ENCODE measurements around the gene CRIM1. TPM values are rescaled to one million over a fixed set of nuclear protein-coding genes. Genes with fewer than 3 reads are reported as not detected.
A peak's percentile ranks its signal among the peaks of the same experiment; 100 is the strongest.

CRIM1 gene
- total RNA-seq, 1 donor from 2014 or later = 103 TPM

GRCh38 chr2:36335597-36335996 is 20.0 kb upstream of the CRIM1 start:
- no peak for DNase-seq (ENCODE audit: low read depth)
- no peak for TF ChIP-seq CTCF (IDR thresholded peaks at IDR 0.05; ENCODE audit: insufficient read depth, low read length, poor library complexity, severe bottlenecking)
- Histone ChIP-seq H3K36me3 (ENCODE audit: control insufficient read depth, insufficient read depth, low read length) (no peaks in the 10 kb centered on the region), H3K4me3 (ENCODE audit: low read depth, low read length) (no peak overlapping the region), H3K27me3 (ENCODE audit: control insufficient read depth, insufficient read depth, low read length) (no peaks in the 10 kb centered on the region)

DNA sequence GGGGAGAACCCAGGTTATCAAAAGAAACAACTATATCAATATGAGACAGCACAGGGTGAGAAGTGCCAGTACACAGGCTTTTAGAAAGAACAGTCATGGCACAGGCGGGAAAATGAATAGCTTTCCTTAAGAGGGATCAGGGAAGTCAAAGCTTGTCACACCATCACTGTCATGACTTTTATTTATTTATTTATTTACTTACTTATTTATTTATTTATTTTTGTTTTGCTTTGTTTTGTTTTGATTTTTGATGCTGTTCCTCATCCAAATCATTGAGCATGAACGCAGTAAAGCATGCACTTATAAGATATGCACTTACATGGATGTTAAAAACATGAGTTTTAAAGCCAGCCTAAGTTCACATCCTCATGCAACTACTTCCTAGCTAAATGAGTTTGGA is 19.3 kb upstream of the CRIM1 start:
- no peaks in the 10 kb centered on the region for H3K27me3 ChIP-seq (ENCODE audit: control insufficient read depth, insufficient read depth, low read length)
- DNase-seq (ENCODE audit: low read depth) = no peak
- H3K4me3 ChIP-seq (ENCODE audit: low read depth, low read length) = no peak overlapping the region
- TF ChIP-seq CTCF (IDR thresholded peaks at IDR 0.05; ENCODE audit: insufficient read depth, low read length, poor library complexity, severe bottlenecking) = no peak
- H3K36me3 ChIP-seq (ENCODE audit: control insufficient read depth, insufficient read depth, low read length) = no peaks in the 10 kb centered on the region

GRCh38 chr2:36337354-36337753 is 18.2 kb upstream of the CRIM1 start:
- no peak for TF ChIP-seq CTCF (IDR thresholded peaks at IDR 0.05; ENCODE audit: insufficient read depth, low read length, poor library complexity, severe bottlenecking)
- Histone ChIP-seq H3K4me3 (ENCODE audit: low read depth, low read length) (no peak overlapping the region), H3K36me3 (ENCODE audit: control insufficient read depth, insufficient read depth, low read length) (no peaks in the 10 kb centered on the region), H3K27me3 (ENCODE audit: control insufficient read depth, insufficient read depth, low read length) (no peaks in the 10 kb centered on the region)
- no peak for DNase-seq (ENCODE audit: low read depth)

GRCh38 chr2:36338124-36338826 is 17.3 kb upstream of the CRIM1 start:
- Histone ChIP-seq H3K4me3 (ENCODE audit: low read depth, low read length) (no peak overlapping the region), H3K36me3 (ENCODE audit: control insufficient read depth, insufficient read depth, low read length) (no peaks in the 10 kb centered on the region), H3K27me3 (ENCODE audit: control insufficient read depth, insufficient read depth, low read length) (no peaks in the 10 kb centered on the region)
- no peak for DNase-seq (ENCODE audit: low read depth)
- no peak for TF ChIP-seq CTCF (IDR thresholded peaks at IDR 0.05; ENCODE audit: insufficient read depth, low read length, poor library complexity, severe bottlenecking)

DNA sequence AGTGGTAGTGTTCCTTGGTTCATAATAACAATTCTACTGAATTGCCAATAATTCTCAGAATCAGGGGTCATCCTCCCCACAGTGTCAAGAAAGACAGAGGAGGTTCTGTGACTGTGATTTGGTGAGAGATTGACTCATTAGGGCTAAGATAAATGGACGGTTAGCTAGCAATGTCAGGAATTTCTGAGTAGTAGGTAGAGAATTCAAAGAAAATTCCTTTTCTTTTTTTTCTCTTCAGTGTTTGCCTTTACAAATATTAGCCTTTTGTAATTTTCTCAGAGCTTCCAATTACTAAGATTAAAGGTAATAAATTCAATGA is 16.8 kb upstream of the CRIM1 start:
- peak; percentile 59 for DNase-seq (ENCODE audit: low read depth)
- Histone ChIP-seq H3K27me3 (ENCODE audit: control insufficient read depth, insufficient read depth, low read length) (no peaks in the 10 kb centered on the region), H3K36me3 (ENCODE audit: control insufficient read depth, insufficient read depth, low read length) (no peaks in the 10 kb centered on the region), H3K4me3 (ENCODE audit: low read depth, low read length) (no peak overlapping the region)
- no peak for TF ChIP-seq CTCF (IDR thresholded peaks at IDR 0.05; ENCODE audit: insufficient read depth, low read length, poor library complexity, severe bottlenecking)

DNA sequence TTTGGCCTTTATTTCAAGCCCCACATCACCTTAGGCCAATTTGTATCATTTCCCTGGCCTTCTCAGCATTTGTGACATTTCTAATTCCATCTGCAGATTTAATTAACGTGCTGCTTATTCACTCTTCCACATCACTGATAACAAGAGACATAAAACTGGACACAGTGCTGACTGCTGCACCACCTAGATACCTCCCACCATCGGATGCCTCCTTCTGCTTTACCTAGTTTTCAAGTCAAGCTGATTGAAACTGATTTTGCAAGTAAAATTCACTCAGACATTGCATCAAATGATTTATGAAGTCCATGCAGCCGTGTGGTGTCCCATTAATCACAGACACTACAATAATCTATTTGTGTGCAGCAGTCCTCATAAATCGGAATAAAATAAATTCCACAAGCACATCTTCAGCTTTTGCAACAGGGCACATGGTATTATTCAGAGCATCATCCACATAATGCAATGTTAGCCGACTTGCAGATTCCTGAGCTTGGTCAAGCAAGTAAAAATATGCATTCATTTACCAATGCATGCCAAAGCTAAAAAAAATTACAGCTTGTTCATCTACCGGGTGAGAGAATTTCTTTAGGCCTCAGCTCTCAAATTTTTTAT is 15.9 kb upstream of the CRIM1 start:
- peak; percentile 48 for DNase-seq (ENCODE audit: low read depth)
- H3K36me3 ChIP-seq (ENCODE audit: control insufficient read depth, insufficient read depth, low read length) = no peaks in the 10 kb centered on the region
- TF ChIP-seq CTCF (IDR thresholded peaks at IDR 0.05; ENCODE audit: insufficient read depth, low read length, poor library complexity, severe bottlenecking) = no peak
- no peak overlapping the region for H3K4me3 ChIP-seq (ENCODE audit: low read depth, low read length)
- H3K27me3 ChIP-seq (ENCODE audit: control insufficient read depth, insufficient read depth, low read length) = no peaks in the 10 kb centered on the region
